Activated CD8-positive, alpha-beta T cell treated with anti-CD3 and anti-CD28 coated beads for 36 hours (primary cell): ENCODE results near the gene RELN. TPM values are rescaled to one million over a fixed set of nuclear protein-coding genes. Genes with fewer than 3 reads are reported as not detected.
"Not testable (repeated sequence)": the region's sequence is repeated elsewhere in the genome, so short reads cannot be mapped to it uniquely, and the experiment has no call there.

Experiments
- ATAC-seq: fragments of 200-7000 bp; cut with Tn5 transposase; one replicate; pipeline ENCODE4 v1.10.0; 2021; ENCODE audit warnings: mild to moderate bottlenecking, moderate library complexity
- CTCF ChIA-PET: fragments of 350-600 bp; sonication (Branson Sonifier 250); formaldehyde crosslinking; loops from one replicate; lab custom pipeline; 2021; ENCODE audit warnings: antibody characterized with exemption; lab: Charles Lee
- POLR2A ChIA-PET: fragments of 350-600 bp; sonication (Branson Sonifier 250); formaldehyde crosslinking; loops from one replicate; lab custom pipeline; 2021; ENCODE audit warnings: antibody characterized with exemption; lab: Charles Lee
- DNase-seq: peaks from one replicate; pipeline ENCODE4 v3.0.0-alpha.2; 2020
- H3K27ac Mint-ChIP-seq: one replicate; pipeline ENCODE4 v1.8.0; 2021; ENCODE audit warnings: mild to moderate bottlenecking, mixed read lengths
- H3K27me3 Mint-ChIP-seq: one replicate; pipeline ENCODE4 v1.8.0; 2021; ENCODE audit warnings: mixed read lengths
- H3K36me3 Mint-ChIP-seq: one replicate; pipeline ENCODE4 v1.8.0; 2021; ENCODE audit warnings: low read depth, mixed read lengths
- H3K4me1 Mint-ChIP-seq: one replicate; pipeline ENCODE4 v1.8.0; 2021; ENCODE audit warnings: low read depth, mixed read lengths
- H3K4me3 Mint-ChIP-seq: one replicate; pipeline ENCODE4 v1.8.0; 2021; ENCODE audit warnings: mild to moderate bottlenecking, moderate library complexity, mixed read lengths
- H3K9me3 Mint-ChIP-seq: one replicate; pipeline ENCODE4 v1.8.0; 2021; ENCODE audit warnings: mixed read lengths
- CTCF ChIP-seq: fragments of 200-600 bp; IDR thresholded peaks from one replicate; pipeline ENCODE4 v1.8.0; 2022; ENCODE audit warnings: antibody characterized with exemption, mild to moderate bottlenecking
- intact Hi-C: fragments of 100-400 bp; cut with micrococcal nuclease; formaldehyde crosslinking; loops from one replicate; pipeline ENCODE4 v1.10.0; 2022
- total RNA-seq, 2 experiments: library from RNA; stranded (reverse); gene quantifications; one replicate each; pipeline ENCODE4 v1.2.3, GENCODE V29; 2021

RELN gene
- total RNA-seq, 2 experiments from 2014 or later, result not detected

GRCh38 chr7:103912891-103913605 is 76.4 kb downstream of the RELN start:
- Mint-ChIP-seq H3K4me1 (no peaks in the 10 kb centered on the region), H3K36me3 (no peaks in the 10 kb centered on the region), H3K27ac (no peak overlapping the region), H3K27me3 (peaks cover 2% of the 10 kb centered on the region), H3K4me3 (no peak overlapping the region), H3K9me3 (no peaks in the 10 kb centered on the region)
- no peak for ATAC-seq
- POLR2A ChIA-PET, result no interaction called here
- no peak for TF ChIP-seq CTCF
- intact Hi-C loops, result no loop called here
- CTCF ChIA-PET, result no interaction called here
- no peak for DNase-seq

- CTCF ChIA-PET, result not testable (repeated sequence)
These were observed 78.4 kb downstream of the RELN start for GRCh38 chr7:103911015-103911414.

GRCh38 chr7:103905997-103906396 is 83.5 kb downstream of the RELN start:
- intact Hi-C loops, result no loop called here
- no peak overlapping the region for H3K4me3 Mint-ChIP-seq
- ChIA-PET POLR2A (no interaction called here), CTCF (no interaction called here)
- H3K36me3 Mint-ChIP-seq, result no peaks in the 10 kb centered on the region
- no peak for ATAC-seq
- H3K27ac Mint-ChIP-seq, result no peak overlapping the region
- H3K27me3 Mint-ChIP-seq, result no peaks in the 10 kb centered on the region
- no peak for DNase-seq
- no peaks in the 10 kb centered on the region for H3K4me1 Mint-ChIP-seq
- no peak for TF ChIP-seq CTCF
- H3K9me3 Mint-ChIP-seq, result no peaks in the 10 kb centered on the region

More at GRCh38 chr7:103911015-103911414, 78.4 kb downstream of the RELN start:
- H3K36me3 Mint-ChIP-seq, H3K4me1 Mint-ChIP-seq, ATAC-seq, POLR2A ChIA-PET, H3K27ac Mint-ChIP-seq, H3K9me3 Mint-ChIP-seq, H3K27me3 Mint-ChIP-seq, DNase-seq, H3K4me3 Mint-ChIP-seq, intact Hi-C loops: not testable (repeated sequence)

GRCh38 chr7:103902917-103903316 is 86.5 kb downstream of the RELN start:
- no peak for TF ChIP-seq CTCF
- no peak overlapping the region for H3K27ac Mint-ChIP-seq
- no peaks in the 10 kb centered on the region for H3K36me3 Mint-ChIP-seq
- no peak for DNase-seq
- ATAC-seq, result no peak
- POLR2A ChIA-PET, result no interaction called here
- no peak overlapping the region for H3K4me3 Mint-ChIP-seq
- peaks cover under 1% of the 10 kb centered on the region for H3K27me3 Mint-ChIP-seq
- CTCF ChIA-PET, result no interaction called here
- intact Hi-C loops, result no loop called here
- H3K9me3 Mint-ChIP-seq, result no peaks in the 10 kb centered on the region
- H3K4me1 Mint-ChIP-seq, result no peaks in the 10 kb centered on the region

GRCh38 chr7:103896826-103897225 is 92.6 kb downstream of the RELN start:
- H3K27me3 Mint-ChIP-seq, H3K9me3 Mint-ChIP-seq, H3K4me1 Mint-ChIP-seq, H3K27ac Mint-ChIP-seq, ATAC-seq, DNase-seq, POLR2A ChIA-PET, H3K4me3 Mint-ChIP-seq, CTCF ChIA-PET, intact Hi-C loops, H3K36me3 Mint-ChIP-seq: not testable (repeated sequence)

- Mint-ChIP-seq H3K36me3 (no peaks in the 10 kb centered on the region), H3K9me3 (peaks cover 6% of the 10 kb centered on the region), H3K4me3 (no peak overlapping the region), H3K27ac (no peak overlapping the region), H3K4me1 (no peaks in the 10 kb centered on the region), H3K27me3 (peaks cover 7% of the 10 kb centered on the region)
- no peak for TF ChIP-seq CTCF
- intact Hi-C loops, result no loop called here
- DNase-seq, result no peak
- ChIA-PET CTCF (no interaction called here), POLR2A (no interaction called here)
- no peak for ATAC-seq
These were observed 94.5 kb downstream of the RELN start for GRCh38 chr7:103894656-103895596.
